Activated naive CD4-positive, alpha-beta T cell treated with anti-CD3 and anti-CD28 coated beads, Interleukin-2, amount 50 U/mL, for 24 hours (primary cell): ENCODE results near the gene SIGLEC7.
A peak's percentile ranks its signal among the peaks of the same experiment; 100 is the strongest.
"Not testable (repeated sequence)": the region's sequence is repeated elsewhere in the genome, so short reads cannot be mapped to it uniquely, and the experiment has no call there.

Source experiments
- H3K27ac Mint-ChIP-seq: one replicate; pipeline ENCODE4 v1.8.0; 2021; ENCODE audit warnings: mild to moderate bottlenecking, mixed read lengths
- H3K27me3 Mint-ChIP-seq: one replicate; pipeline ENCODE4 v1.8.0; 2021; ENCODE audit warnings: mixed read lengths
- H3K36me3 Mint-ChIP-seq: one replicate; pipeline ENCODE4 v1.8.0; 2021; ENCODE audit warnings: mixed read lengths
- H3K4me1 Mint-ChIP-seq: one replicate; pipeline ENCODE4 v1.8.0; 2021; ENCODE audit warnings: mixed read lengths
- H3K4me3 Mint-ChIP-seq: one replicate; pipeline ENCODE4 v1.8.0; 2021; ENCODE audit warnings: mild to moderate bottlenecking, mixed read lengths
- H3K9me3 Mint-ChIP-seq: one replicate; pipeline ENCODE4 v1.8.0; 2021; ENCODE audit warnings: mixed read lengths

The SIGLEC7 gene

GRCh38 chr19:51166846-51167490 lies 24.9 kb downstream of the SIGLEC7 start:
- Mint-ChIP-seq H3K9me3 (no peaks in the 10 kb centered on the region), H3K4me1 (peaks cover 33% of the 10 kb centered on the region), H3K27ac (peak overlapping the region; percentile 47), H3K36me3 (no peaks in the 10 kb centered on the region), H3K4me3 (peak overlapping the region; percentile 45), H3K27me3 (peaks cover 7% of the 10 kb centered on the region)

- Mint-ChIP-seq H3K27ac (no peak overlapping the region), H3K4me1 (peaks cover 33% of the 10 kb centered on the region), H3K4me3 (no peak overlapping the region), H3K27me3 (peaks cover 7% of the 10 kb centered on the region), H3K9me3 (no peaks in the 10 kb centered on the region), H3K36me3 (no peaks in the 10 kb centered on the region)
Measured at GRCh38 chr19:51168564-51169282, 26.6 kb downstream of the SIGLEC7 start.

GRCh38 chr19:51169283-51169918 lies 27.3 kb downstream of the SIGLEC7 start:
- H3K36me3 Mint-ChIP-seq, H3K27ac Mint-ChIP-seq, H3K9me3 Mint-ChIP-seq, H3K27me3 Mint-ChIP-seq, H3K4me3 Mint-ChIP-seq: not testable (repeated sequence)
- peaks cover 33% of the 10 kb centered on the region for H3K4me1 Mint-ChIP-seq

- Mint-ChIP-seq H3K9me3 (no peaks in the 10 kb centered on the region), H3K27ac (no peak overlapping the region), H3K36me3 (no peaks in the 10 kb centered on the region), H3K27me3 (peaks cover 7% of the 10 kb centered on the region), H3K4me3 (no peak overlapping the region), H3K4me1 (peaks cover 25% of the 10 kb centered on the region)
Measured at GRCh38 chr19:51172223-51172622, 30.1 kb downstream of the SIGLEC7 start.

- H3K4me1 Mint-ChIP-seq = peaks cover 12% of the 10 kb centered on the region
- H3K9me3 Mint-ChIP-seq = no peaks in the 10 kb centered on the region
- peaks cover 7% of the 10 kb centered on the region for H3K27me3 Mint-ChIP-seq
- H3K36me3 Mint-ChIP-seq = no peaks in the 10 kb centered on the region
- H3K4me3 Mint-ChIP-seq = no peak overlapping the region
- no peak overlapping the region for H3K27ac Mint-ChIP-seq
Measured at GRCh38 chr19:51173681-51174080, 31.6 kb downstream of the SIGLEC7 start.

GRCh38 chr19:51179256-51179655 lies 37.2 kb downstream of the SIGLEC7 start:
- Mint-ChIP-seq H3K4me1 (no peaks in the 10 kb centered on the region), H3K4me3 (no peak overlapping the region), H3K9me3 (no peaks in the 10 kb centered on the region), H3K27me3 (peaks cover 5% of the 10 kb centered on the region), H3K27ac (no peak overlapping the region), H3K36me3 (no peaks in the 10 kb centered on the region)

GRCh38 chr19:51181377-51181912 lies 39.3 kb downstream of the SIGLEC7 start:
- Mint-ChIP-seq H3K4me3 (no peak overlapping the region), H3K27me3 (peaks cover 9% of the 10 kb centered on the region), H3K36me3 (no peaks in the 10 kb centered on the region), H3K4me1 (no peaks in the 10 kb centered on the region), H3K27ac (no peak overlapping the region), H3K9me3 (no peaks in the 10 kb centered on the region)

GRCh38 chr19:51181913-51182419 lies 39.9 kb downstream of the SIGLEC7 start:
- H3K4me3 Mint-ChIP-seq = no peak overlapping the region
- no peaks in the 10 kb centered on the region for H3K4me1 Mint-ChIP-seq
- H3K27me3 Mint-ChIP-seq = peaks cover 9% of the 10 kb centered on the region
- no peak overlapping the region for H3K27ac Mint-ChIP-seq
- H3K36me3 Mint-ChIP-seq = no peaks in the 10 kb centered on the region
- H3K9me3 Mint-ChIP-seq = no peaks in the 10 kb centered on the region

- H3K9me3 Mint-ChIP-seq = no peaks in the 10 kb centered on the region
- no peaks in the 10 kb centered on the region for H3K4me1 Mint-ChIP-seq
- H3K27me3 Mint-ChIP-seq = peaks cover 9% of the 10 kb centered on the region
- H3K36me3 Mint-ChIP-seq = no peaks in the 10 kb centered on the region
- no peak overlapping the region for H3K27ac Mint-ChIP-seq
- no peak overlapping the region for H3K4me3 Mint-ChIP-seq
Measured at GRCh38 chr19:51183629-51184028, 41.5 kb downstream of the SIGLEC7 start.

GRCh38 chr19:51185069-51185867 lies 43.2 kb downstream of the SIGLEC7 start:
- peaks cover 9% of the 10 kb centered on the region for H3K27me3 Mint-ChIP-seq
- no peak overlapping the region for H3K4me3 Mint-ChIP-seq
- H3K9me3 Mint-ChIP-seq = no peaks in the 10 kb centered on the region
- H3K36me3 Mint-ChIP-seq = no peaks in the 10 kb centered on the region
- H3K4me1 Mint-ChIP-seq = no peaks in the 10 kb centered on the region
- no peak overlapping the region for H3K27ac Mint-ChIP-seq

- H3K36me3 Mint-ChIP-seq = no peaks in the 10 kb centered on the region
- no peak overlapping the region for H3K27ac Mint-ChIP-seq
- H3K4me3 Mint-ChIP-seq = no peak overlapping the region
- no peaks in the 10 kb centered on the region for H3K9me3 Mint-ChIP-seq
- no peaks in the 10 kb centered on the region for H3K4me1 Mint-ChIP-seq
- peaks cover 9% of the 10 kb centered on the region for H3K27me3 Mint-ChIP-seq
Measured at GRCh38 chr19:51185868-51186215, 43.7 kb downstream of the SIGLEC7 start.

GRCh38 chr19:51186323-51186722 lies 44.2 kb downstream of the SIGLEC7 start:
- no peaks in the 10 kb centered on the region for H3K9me3 Mint-ChIP-seq
- H3K27ac Mint-ChIP-seq = no peak overlapping the region
- H3K4me3 Mint-ChIP-seq = no peak overlapping the region
- H3K27me3 Mint-ChIP-seq = peaks cover 8% of the 10 kb centered on the region
- H3K4me1 Mint-ChIP-seq = no peaks in the 10 kb centered on the region
- H3K36me3 Mint-ChIP-seq = no peaks in the 10 kb centered on the region

- Mint-ChIP-seq H3K4me1 (no peaks in the 10 kb centered on the region), H3K4me3 (no peak overlapping the region), H3K36me3 (no peaks in the 10 kb centered on the region), H3K27ac (no peak overlapping the region), H3K27me3 (peaks cover 8% of the 10 kb centered on the region), H3K9me3 (no peaks in the 10 kb centered on the region)
Measured at GRCh38 chr19:51187395-51188226, 45.5 kb downstream of the SIGLEC7 start.

GRCh38 chr19:51188227-51188559 lies 46.1 kb downstream of the SIGLEC7 start:
- no peak overlapping the region for H3K27ac Mint-ChIP-seq
- H3K4me3 Mint-ChIP-seq = no peak overlapping the region
- no peaks in the 10 kb centered on the region for H3K36me3 Mint-ChIP-seq
- H3K27me3 Mint-ChIP-seq = peaks cover 8% of the 10 kb centered on the region
- H3K9me3 Mint-ChIP-seq = no peaks in the 10 kb centered on the region
- H3K4me1 Mint-ChIP-seq = no peaks in the 10 kb centered on the region

- no peaks in the 10 kb centered on the region for H3K9me3 Mint-ChIP-seq
- H3K27ac Mint-ChIP-seq = no peak overlapping the region
- no peaks in the 10 kb centered on the region for H3K27me3 Mint-ChIP-seq
- no peaks in the 10 kb centered on the region for H3K36me3 Mint-ChIP-seq
- H3K4me3 Mint-ChIP-seq = no peak overlapping the region
- H3K4me1 Mint-ChIP-seq = no peaks in the 10 kb centered on the region
Measured at GRCh38 chr19:51192689-51193088, 50.6 kb downstream of the SIGLEC7 start.
